GM06990 (cell line): Measurements from ENCODE around the gene LIPA.
"Not testable (repeated sequence)": the region's sequence is repeated elsewhere in the genome, so short reads cannot be mapped to it uniquely, and the experiment has no call there.

ENCODE experiments used
- DNase-seq: peaks from one replicate; pipeline ENCODE4 v3.0.0-alpha.2; 2011; ENCODE audit not compliant: insufficient read length; ENCODE audit errors: extremely low read depth
- H3K27me3 ChIP-seq: replicated peaks from 2 replicates; pipeline ENCODE4 v1.6.0; 2011; ENCODE audit warnings: low read length; ENCODE audit not compliant: control insufficient read depth, insufficient read depth
- H3K36me3 ChIP-seq: 2 replicates; pipeline ENCODE4 v1.5.1; 2011; ENCODE audit warnings: low read length; ENCODE audit not compliant: control insufficient read depth, insufficient read depth
- H3K4me3 ChIP-seq: replicated peaks from 2 replicates; pipeline ENCODE4 v1.5.1; 2011; ENCODE audit warnings: low read depth, mild to moderate bottlenecking, control low read depth, low read length
- TF ChIP-seq, protein P1 (sequence below): IDR thresholded peaks from 2 replicates; pipeline ENCODE4 v1.5.1; 2011; ENCODE audit warnings: low read length, control low read depth, mild to moderate bottlenecking, inconsistent platforms; ENCODE audit not compliant: insufficient read depth, poor library complexity, severe bottlenecking

Gene LIPA

GRCh38 chr10:89171996-89172395, 79.6 kb downstream of the LIPA start:
- TF ChIP-seq, protein P1, sequence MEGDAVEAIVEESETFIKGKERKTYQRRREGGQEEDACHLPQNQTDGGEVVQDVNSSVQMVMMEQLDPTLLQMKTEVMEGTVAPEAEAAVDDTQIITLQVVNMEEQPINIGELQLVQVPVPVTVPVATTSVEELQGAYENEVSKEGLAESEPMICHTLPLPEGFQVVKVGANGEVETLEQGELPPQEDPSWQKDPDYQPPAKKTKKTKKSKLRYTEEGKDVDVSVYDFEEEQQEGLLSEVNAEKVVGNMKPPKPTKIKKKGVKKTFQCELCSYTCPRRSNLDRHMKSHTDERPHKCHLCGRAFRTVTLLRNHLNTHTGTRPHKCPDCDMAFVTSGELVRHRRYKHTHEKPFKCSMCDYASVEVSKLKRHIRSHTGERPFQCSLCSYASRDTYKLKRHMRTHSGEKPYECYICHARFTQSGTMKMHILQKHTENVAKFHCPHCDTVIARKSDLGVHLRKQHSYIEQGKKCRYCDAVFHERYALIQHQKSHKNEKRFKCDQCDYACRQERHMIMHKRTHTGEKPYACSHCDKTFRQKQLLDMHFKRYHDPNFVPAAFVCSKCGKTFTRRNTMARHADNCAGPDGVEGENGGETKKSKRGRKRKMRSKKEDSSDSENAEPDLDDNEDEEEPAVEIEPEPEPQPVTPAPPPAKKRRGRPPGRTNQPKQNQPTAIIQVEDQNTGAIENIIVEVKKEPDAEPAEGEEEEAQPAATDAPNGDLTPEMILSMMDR: no peak
- no peaks in the 10 kb centered on the region for H3K27me3 ChIP-seq
- no peak for DNase-seq

GRCh38 chr10:89171263-89171872, 80.2 kb downstream of the LIPA start:
- TF ChIP-seq, protein P1: no peak

More at GRCh38 chr10:89171996-89172395, 79.6 kb downstream of the LIPA start:
- no peaks in the 10 kb centered on the region for H3K36me3 ChIP-seq
- H3K4me3 ChIP-seq: no peak overlapping the region

DNA sequence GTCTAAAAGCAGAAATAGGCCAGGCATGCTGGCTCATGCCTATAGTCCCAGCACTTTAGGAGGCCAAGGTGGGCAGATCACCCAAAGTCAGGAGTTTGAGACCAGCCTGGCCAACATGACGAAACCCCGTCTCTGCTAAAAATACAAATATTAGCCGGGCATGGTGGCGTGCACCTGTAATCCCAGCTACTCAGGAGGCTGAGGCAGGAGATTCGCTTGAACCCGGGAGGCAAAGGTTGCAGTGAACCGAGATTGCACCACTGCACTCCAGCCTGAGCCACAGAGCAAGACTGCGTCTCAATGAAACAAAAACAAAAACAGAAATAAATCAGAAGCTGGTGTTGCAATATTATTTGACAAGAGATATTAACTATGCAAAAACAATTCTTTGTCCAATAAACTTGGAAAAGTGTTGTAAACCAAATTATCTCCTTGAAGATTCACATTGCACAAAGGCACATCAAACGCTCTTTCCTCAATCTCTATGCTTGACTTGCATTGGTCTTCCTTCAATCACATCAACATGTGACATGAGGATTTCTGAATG, 83.1 kb downstream of the LIPA start:
- H3K4me3 ChIP-seq, DNase-seq, H3K27me3 ChIP-seq, H3K36me3 ChIP-seq: not testable (repeated sequence)

More at GRCh38 chr10:89171263-89171872, 80.2 kb downstream of the LIPA start:
- Histone ChIP-seq H3K4me3 (no peak overlapping the region), H3K36me3 (no peaks in the 10 kb centered on the region), H3K27me3 (no peaks in the 10 kb centered on the region)
- no peak for DNase-seq

DNA sequence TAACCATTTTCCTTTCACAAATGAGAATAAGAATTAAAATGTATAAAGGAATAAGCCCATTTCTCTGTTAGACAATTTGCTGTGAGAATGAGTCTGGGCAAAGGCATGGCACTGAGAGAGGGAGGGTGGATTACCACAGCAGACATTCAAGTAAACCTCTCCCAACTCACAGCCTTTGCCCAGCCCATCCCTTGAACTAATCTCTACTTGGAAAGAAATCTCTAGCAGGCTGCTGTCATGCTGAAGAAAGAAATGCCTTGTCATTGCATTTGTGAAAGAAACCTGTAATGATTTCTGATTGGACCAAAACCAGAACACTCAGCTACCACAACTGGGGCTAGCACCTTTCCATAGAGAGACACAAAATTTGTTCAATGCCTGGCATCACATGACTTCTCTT, 83.7 kb downstream of the LIPA start:
- H3K27me3 ChIP-seq: no peaks in the 10 kb centered on the region
- H3K36me3 ChIP-seq: no peaks in the 10 kb centered on the region
- DNase-seq: no peak
- H3K4me3 ChIP-seq: no peak overlapping the region
- TF ChIP-seq, protein P1: no peak

DNA sequence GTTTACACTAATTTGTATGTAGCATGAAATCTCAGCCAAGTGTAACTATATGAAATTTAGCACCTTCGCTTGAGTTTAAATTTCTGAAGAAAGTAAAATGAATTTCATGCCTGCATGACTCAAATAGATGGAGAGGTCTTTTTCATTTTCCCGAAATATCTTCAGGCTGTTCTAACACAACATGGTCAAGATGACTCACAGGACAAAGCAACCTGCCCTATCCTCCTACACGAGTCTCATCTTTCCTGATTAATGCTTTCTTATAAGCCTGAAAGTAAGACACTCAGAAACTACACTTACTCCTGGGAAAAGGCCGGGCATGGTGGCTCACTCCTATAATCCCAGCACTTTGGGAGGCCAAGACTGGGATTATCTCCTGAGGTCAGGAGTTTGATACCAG, 85.7 kb downstream of the LIPA start:
- H3K4me3 ChIP-seq: no peak overlapping the region; the same call in 1 of the 2 replicates
- H3K27me3 ChIP-seq: no peaks in the 10 kb centered on the region
- H3K36me3 ChIP-seq: no peaks in the 10 kb centered on the region
- DNase-seq: no peak
- TF ChIP-seq, protein P1: no peak

- Histone ChIP-seq H3K27me3 (no peaks in the 10 kb centered on the region), H3K4me3 (no peak overlapping the region), H3K36me3 (no peaks in the 10 kb centered on the region)
- TF ChIP-seq, protein P1: no peak
- DNase-seq: no peak
Observed at GRCh38 chr10:89164920-89165319, 86.7 kb downstream of the LIPA start.
